SK-N-SH treated with all-trans-retinoic acid at 6 μM for 48 hours (cell line): Measurements from ENCODE around the gene FHIT.

Source experiments
- ATAC-seq: fragments of 200-7000 bp; cut with Tn5 transposase; 3 replicates; pipeline ENCODE4 v1.9.1; 2020; ENCODE audit warnings: mild to moderate bottlenecking, moderate library complexity
- CREB5 ChIP-seq: fragments of 250-450 bp; sonication (Bioruptor Pico); IDR thresholded peaks from 2 replicates; pipeline ENCODE4 v1.5.1; 2020; ENCODE audit warnings: low read depth, mild to moderate bottlenecking, moderate library complexity
- ESRRG ChIP-seq: fragments of 250-450 bp; sonication (Bioruptor Pico); IDR thresholded peaks from 2 replicates; pipeline ENCODE4 v1.6.1; 2021; ENCODE audit warnings: mild to moderate bottlenecking
- ISL1 ChIP-seq: fragments of 250-450 bp; sonication (Bioruptor Pico); IDR thresholded peaks from 2 replicates; pipeline ENCODE4 v2.1.2; 2022; ENCODE audit warnings: mild to moderate bottlenecking, moderate library complexity
- OSR1 ChIP-seq: fragments of 250-450 bp; sonication (Bioruptor Pico); IDR thresholded peaks from 2 replicates; pipeline ENCODE4 v1.8.0; 2022; ENCODE audit warnings: moderate library complexity, mild to moderate bottlenecking, inconsistent platforms
- PATZ1 ChIP-seq: fragments of 250-450 bp; sonication (Bioruptor Pico); IDR thresholded peaks from 2 replicates; pipeline ENCODE4 v1.8.0; 2020; ENCODE audit warnings: mild to moderate bottlenecking, moderate library complexity, borderline replicate concordance
- POU6F1 ChIP-seq: fragments of 250-450 bp; sonication (Bioruptor Pico); IDR thresholded peaks from 2 replicates; pipeline ENCODE4 v1.8.0; 2021; ENCODE audit warnings: low read depth, mild to moderate bottlenecking, moderate library complexity, borderline replicate concordance
- RARB ChIP-seq: fragments of 250-450 bp; sonication (Bioruptor Pico); IDR thresholded peaks from 2 replicates; pipeline ENCODE4 v1.8.0; 2021; ENCODE audit warnings: mild to moderate bottlenecking, moderate library complexity
- SNAI2 ChIP-seq: fragments of 250-450 bp; sonication (Bioruptor Pico); IDR thresholded peaks from 2 replicates; pipeline ENCODE4 v1.5.0; 2020; ENCODE audit warnings: mild to moderate bottlenecking, moderate library complexity
- TCF4 ChIP-seq: fragments of 250-450 bp; sonication (Bioruptor Pico); IDR thresholded peaks from 2 replicates; pipeline ENCODE4 v1.8.0; 2021; ENCODE audit warnings: mild to moderate bottlenecking, moderate library complexity, borderline replicate concordance
- TOX ChIP-seq: fragments of 250-450 bp; sonication (Bioruptor Pico); IDR thresholded peaks from 2 replicates; pipeline ENCODE4 v1.8.0; 2021; ENCODE audit warnings: mild to moderate bottlenecking, moderate library complexity, borderline replicate concordance
- ZFP3 ChIP-seq: fragments of 250-450 bp; sonication (Bioruptor Pico); IDR thresholded peaks from 2 replicates; pipeline ENCODE4 v1.5.0; 2020; ENCODE audit warnings: mild to moderate bottlenecking, moderate library complexity
- ZFP30 ChIP-seq: fragments of 450-650 bp; formaldehyde crosslinking; IDR thresholded peaks from 2 replicates; pipeline ENCODE4 v1.5.0; 2022; ENCODE audit warnings: mild to moderate bottlenecking, moderate library complexity
- ZNF565 ChIP-seq: fragments of 450-650 bp; formaldehyde crosslinking; conservative IDR thresholded peaks from 2 replicates; pipeline ENCODE4 v1.5.0; 2020; ENCODE audit warnings: low read depth, mild to moderate bottlenecking, moderate library complexity
- ZNF70 ChIP-seq: fragments of 450-650 bp; formaldehyde crosslinking; IDR thresholded peaks from 2 replicates; pipeline ENCODE4 v1.5.0; 2020; ENCODE audit warnings: mild to moderate bottlenecking, moderate library complexity
- ZNF8 ChIP-seq: fragments of 450-650 bp; formaldehyde crosslinking; IDR thresholded peaks from 2 replicates; pipeline ENCODE4 v1.5.0; 2020; ENCODE audit warnings: mild to moderate bottlenecking, moderate library complexity
- TF ChIP-seq, protein P1 (sequence below): fragments of 250-450 bp; sonication (Bioruptor Pico); IDR thresholded peaks from 2 replicates; pipeline ENCODE4 v1.5.0; 2020; ENCODE audit warnings: mild to moderate bottlenecking, moderate library complexity
- TF ChIP-seq, protein P2 (sequence below): fragments of 250-450 bp; sonication (Bioruptor Pico); IDR thresholded peaks from 2 replicates; pipeline ENCODE4 v1.5.1; 2021; ENCODE audit warnings: mild to moderate bottlenecking, moderate library complexity

FHIT gene

GRCh38 chr3:60309539-60310268 is 941.5 kb downstream of the FHIT start:
- TF ChIP-seq POU6F1 (CRISPR knock-in tag) (no peak), PATZ1 (CRISPR knock-in tag) (no peak), TCF4 (no peak), ZFP30 (CRISPR knock-in tag) (no peak), ISL1 (CRISPR knock-in tag) (no peak)
- TF ChIP-seq, protein P1, sequence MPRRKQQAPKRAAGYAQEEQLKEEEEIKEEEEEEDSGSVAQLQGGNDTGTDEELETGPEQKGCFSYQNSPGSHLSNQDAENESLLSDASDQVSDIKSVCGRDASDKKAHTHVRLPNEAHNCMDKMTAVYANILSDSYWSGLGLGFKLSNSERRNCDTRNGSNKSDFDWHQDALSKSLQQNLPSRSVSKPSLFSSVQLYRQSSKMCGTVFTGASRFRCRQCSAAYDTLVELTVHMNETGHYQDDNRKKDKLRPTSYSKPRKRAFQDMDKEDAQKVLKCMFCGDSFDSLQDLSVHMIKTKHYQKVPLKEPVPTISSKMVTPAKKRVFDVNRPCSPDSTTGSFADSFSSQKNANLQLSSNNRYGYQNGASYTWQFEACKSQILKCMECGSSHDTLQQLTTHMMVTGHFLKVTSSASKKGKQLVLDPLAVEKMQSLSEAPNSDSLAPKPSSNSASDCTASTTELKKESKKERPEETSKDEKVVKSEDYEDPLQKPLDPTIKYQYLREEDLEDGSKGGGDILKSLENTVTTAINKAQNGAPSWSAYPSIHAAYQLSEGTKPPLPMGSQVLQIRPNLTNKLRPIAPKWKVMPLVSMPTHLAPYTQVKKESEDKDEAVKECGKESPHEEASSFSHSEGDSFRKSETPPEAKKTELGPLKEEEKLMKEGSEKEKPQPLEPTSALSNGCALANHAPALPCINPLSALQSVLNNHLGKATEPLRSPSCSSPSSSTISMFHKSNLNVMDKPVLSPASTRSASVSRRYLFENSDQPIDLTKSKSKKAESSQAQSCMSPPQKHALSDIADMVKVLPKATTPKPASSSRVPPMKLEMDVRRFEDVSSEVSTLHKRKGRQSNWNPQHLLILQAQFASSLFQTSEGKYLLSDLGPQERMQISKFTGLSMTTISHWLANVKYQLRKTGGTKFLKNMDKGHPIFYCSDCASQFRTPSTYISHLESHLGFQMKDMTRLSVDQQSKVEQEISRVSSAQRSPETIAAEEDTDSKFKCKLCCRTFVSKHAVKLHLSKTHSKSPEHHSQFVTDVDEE (CRISPR knock-in tag) = no peak
- ATAC-seq = no peak

GRCh38 chr3:60308808-60309207 is 942.4 kb downstream of the FHIT start:
- no peak for ATAC-seq
- TF ChIP-seq, protein P1 (CRISPR knock-in tag) = no peak
- TF ChIP-seq TOX (CRISPR knock-in tag) = no peak
- TF ChIP-seq ZNF8 (CRISPR knock-in tag) = no peak
- TF ChIP-seq CREB5 (CRISPR knock-in tag) = no peak
- no peak for TF ChIP-seq ESRRG
- no peak for TF ChIP-seq OSR1 (CRISPR knock-in tag)
- no peak for TF ChIP-seq ZNF70 (CRISPR knock-in tag)
- no peak for TF ChIP-seq RARB (CRISPR knock-in tag)
- TF ChIP-seq ZFP30 (CRISPR knock-in tag) = no peak
- no peak for TF ChIP-seq ZNF565 (CRISPR knock-in tag)
- TF ChIP-seq SNAI2 = no peak
- TF ChIP-seq, protein P2, sequence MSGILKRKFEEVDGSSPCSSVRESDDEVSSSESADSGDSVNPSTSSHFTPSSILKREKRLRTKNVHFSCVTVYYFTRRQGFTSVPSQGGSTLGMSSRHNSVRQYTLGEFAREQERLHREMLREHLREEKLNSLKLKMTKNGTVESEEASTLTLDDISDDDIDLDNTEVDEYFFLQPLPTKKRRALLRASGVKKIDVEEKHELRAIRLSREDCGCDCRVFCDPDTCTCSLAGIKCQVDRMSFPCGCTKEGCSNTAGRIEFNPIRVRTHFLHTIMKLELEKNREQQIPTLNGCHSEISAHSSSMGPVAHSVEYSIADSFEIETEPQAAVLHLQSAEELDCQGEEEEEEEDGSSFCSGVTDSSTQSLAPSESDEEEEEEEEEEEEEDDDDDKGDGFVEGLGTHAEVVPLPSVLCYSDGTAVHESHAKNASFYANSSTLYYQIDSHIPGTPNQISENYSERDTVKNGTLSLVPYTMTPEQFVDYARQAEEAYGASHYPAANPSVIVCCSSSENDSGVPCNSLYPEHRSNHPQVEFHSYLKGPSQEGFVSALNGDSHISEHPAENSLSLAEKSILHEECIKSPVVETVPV (CRISPR knock-in tag) = no peak
- TF ChIP-seq ZFP3 = no peak
- no peak for TF ChIP-seq POU6F1 (CRISPR knock-in tag)
- no peak for TF ChIP-seq PATZ1 (CRISPR knock-in tag)
